HL-60 (cell line): ENCODE measurements around the gene OR5K1.

Experiments
- POLR2AphosphoS5 ChIP-seq: IDR thresholded peaks from 2 replicates; pipeline ENCODE4 v1.6.1; 2012; ENCODE audit warnings: low read depth
- TF ChIP-seq, protein P1 (sequence below): IDR thresholded peaks from one replicate; pipeline ENCODE4 v1.5.1; 2011; ENCODE audit warnings: low read length, control low read depth, inconsistent platforms; ENCODE audit not compliant: insufficient read depth

DNA sequence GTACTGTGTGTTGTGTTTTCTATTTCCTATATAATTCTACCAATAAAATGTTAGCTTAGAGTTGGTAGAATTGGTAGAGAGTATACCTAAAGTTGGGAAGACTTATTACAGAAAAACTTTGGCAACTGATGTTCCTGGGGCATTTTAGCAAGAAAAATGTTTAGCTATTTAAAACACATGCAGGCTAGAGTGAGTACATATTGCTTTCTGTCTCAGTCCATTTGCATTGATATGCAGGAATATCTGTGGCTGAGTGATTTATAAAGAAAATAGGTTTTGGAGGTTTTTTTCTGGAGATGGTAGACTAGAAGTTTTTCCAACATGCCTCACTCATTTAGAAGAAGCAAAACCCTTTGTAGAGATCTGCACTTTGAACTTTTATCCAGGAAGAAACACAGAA is 30.4 kb upstream of the OR5K1 start:
- TF ChIP-seq, protein P1, sequence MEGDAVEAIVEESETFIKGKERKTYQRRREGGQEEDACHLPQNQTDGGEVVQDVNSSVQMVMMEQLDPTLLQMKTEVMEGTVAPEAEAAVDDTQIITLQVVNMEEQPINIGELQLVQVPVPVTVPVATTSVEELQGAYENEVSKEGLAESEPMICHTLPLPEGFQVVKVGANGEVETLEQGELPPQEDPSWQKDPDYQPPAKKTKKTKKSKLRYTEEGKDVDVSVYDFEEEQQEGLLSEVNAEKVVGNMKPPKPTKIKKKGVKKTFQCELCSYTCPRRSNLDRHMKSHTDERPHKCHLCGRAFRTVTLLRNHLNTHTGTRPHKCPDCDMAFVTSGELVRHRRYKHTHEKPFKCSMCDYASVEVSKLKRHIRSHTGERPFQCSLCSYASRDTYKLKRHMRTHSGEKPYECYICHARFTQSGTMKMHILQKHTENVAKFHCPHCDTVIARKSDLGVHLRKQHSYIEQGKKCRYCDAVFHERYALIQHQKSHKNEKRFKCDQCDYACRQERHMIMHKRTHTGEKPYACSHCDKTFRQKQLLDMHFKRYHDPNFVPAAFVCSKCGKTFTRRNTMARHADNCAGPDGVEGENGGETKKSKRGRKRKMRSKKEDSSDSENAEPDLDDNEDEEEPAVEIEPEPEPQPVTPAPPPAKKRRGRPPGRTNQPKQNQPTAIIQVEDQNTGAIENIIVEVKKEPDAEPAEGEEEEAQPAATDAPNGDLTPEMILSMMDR: no peak
- no peak for TF ChIP-seq POLR2AphosphoS5
